GM19397 (cell line): Measurements from ENCODE around the gene FHIT.
"Not testable (repeated sequence)": the region's sequence is repeated elsewhere in the genome, so short reads cannot be mapped to it uniquely, and the experiment has no call there.

Source experiments
- ATAC-seq: cut with Tn5 transposase; IDR thresholded peaks from one replicate; pipeline ENCODE4 v1.9.1; 2021; ENCODE audit warnings: mild to moderate bottlenecking, moderate library complexity; ENCODE audit not compliant: unreplicated experiment

FHIT gene

GRCh38 chr3:60585918-60586317 lies 665.3 kb downstream of the FHIT start:
- ATAC-seq: peak; percentile 50

GRCh38 chr3:60584250-60584649 lies 667.0 kb downstream of the FHIT start:
- no peak for ATAC-seq

DNA sequence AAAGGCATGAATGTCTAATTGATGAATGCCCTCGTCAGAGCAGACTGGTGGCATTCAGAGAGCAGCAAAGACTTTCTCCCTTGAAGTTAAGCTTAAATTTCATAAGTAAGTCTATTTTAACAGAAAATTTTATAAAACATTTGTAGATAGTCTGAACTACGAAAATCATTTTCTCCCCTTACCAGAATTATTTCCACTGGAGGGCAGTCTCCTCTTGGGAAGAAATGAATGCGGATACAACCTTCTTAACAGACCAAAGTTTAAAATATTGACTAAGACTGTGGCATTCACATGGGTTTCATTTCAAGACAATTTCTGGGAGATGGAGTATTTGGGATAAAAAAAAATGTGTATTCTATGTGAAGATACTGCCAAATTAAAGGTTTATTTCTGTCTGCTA lies 669.0 kb downstream of the FHIT start:
- no peak for ATAC-seq

DNA sequence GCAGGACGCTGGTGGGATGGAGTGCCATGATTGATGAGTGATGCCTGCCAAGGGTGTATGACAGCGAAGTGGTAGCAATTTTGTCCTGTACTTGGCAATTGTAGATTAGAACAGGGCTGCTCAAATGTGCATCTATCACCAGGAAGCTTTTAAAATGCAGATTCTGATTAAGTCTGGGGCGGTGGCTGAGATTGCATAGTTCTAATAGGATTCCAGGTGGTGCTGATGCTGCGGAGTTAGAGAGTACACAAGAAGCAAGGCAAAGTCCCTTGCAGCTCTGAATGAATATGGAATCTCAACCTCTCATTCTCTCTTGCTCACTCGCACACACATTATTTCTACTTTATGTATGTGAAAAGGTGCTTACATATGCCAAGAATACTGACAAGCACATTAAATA lies 670.4 kb downstream of the FHIT start:
- ATAC-seq: no peak

GRCh38 chr3:60579734-60580133 lies 671.5 kb downstream of the FHIT start:
- no peak for ATAC-seq

DNA sequence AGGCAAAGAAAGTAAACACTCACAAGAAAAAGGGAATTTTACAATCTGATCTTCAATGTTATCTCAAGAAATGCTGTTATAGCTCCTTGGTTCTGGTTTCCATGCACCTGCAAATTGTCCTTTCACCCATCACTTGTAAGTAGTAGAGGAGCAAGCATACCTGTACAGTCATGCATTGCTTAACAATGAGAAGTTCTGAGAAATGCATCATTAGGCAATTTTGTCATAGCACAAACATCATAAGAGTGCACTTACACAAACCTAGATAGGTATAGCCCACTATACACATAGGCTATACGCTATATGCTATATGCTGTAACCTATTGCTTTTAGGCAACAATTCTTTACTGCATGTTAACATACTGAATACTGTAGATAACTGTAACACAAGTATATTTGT lies 672.3 kb downstream of the FHIT start:
- no peak for ATAC-seq

- ATAC-seq: no peak
Observed at GRCh38 chr3:60577601-60578000, 673.7 kb downstream of the FHIT start.

- no peak for ATAC-seq
Observed at GRCh38 chr3:60575718-60576272, 675.5 kb downstream of the FHIT start.

DNA sequence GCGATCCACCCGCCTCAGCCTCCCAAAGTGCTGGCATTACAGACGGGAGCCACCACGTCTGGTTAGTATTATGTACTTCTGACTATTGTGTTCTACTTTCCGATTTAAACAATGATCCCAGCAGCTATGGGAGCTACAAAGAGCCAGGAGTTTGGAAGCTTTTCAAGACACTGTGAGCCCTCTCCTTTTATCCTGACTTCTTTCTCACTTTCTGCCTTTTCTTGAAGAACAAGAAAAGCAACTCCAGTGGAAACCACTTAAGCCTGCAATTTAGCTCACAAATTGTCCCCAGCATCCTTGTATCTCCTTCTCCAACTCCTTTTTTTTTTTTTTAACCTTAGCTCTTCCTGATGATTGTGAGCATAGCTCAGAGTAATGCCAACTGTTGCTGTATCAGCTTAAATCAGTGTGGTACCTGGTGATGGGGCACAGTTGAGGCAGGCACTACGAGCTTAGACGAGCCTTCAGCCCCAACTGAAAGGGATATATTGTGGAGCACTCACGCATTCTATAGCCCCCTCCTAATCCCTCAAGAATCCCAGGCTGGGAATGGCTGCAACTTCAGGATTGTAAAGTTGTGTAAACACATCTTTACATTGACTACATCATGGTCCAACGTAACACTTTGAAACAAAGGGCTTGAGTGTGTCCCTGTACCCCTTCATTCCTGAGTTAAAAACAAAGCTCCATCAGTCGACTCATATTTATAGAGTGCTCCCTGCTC lies 677.0 kb downstream of the FHIT start:
- ATAC-seq: no peak

DNA sequence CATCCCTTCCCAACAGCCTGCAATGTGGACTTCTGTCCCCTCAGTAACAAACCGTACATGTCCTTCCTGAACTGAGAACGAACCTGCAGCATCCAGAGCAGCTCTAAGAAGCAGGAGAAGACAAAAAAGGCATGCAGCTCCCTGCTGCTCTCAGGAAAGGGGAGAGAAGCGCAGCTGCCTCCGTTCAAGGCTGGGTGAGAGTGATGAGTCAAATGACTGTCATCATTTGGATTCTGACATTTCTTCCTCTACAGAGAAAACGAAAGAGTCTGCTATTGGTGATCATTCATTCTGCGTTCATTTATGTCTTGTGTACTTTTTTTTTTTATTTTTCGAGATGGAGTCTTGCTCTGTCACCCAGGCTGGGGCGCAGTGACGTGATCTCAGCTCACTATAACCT lies 677.8 kb downstream of the FHIT start:
- no peak for ATAC-seq

DNA sequence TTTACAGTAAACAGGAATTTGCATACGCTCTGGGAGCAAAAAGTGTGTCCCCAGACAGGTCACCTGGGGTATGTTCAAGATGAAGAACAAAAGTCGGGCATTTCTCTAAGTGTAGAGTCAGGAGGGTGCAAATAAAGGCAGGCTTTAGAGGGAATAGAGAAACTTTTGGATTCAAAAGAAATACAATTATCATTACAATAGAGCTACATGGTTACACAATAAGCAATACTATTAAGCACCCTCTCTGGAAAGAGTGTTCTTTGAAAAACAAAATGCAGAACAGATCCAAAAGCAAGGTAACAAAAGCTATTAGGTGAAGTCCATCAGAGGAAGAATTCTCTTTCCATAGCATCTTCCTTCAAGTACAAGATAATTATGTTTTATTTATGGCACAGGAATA lies 679.7 kb downstream of the FHIT start:
- ATAC-seq: no peak

GRCh38 chr3:60557122-60557521 lies 694.1 kb downstream of the FHIT start:
- ATAC-seq: no peak

DNA sequence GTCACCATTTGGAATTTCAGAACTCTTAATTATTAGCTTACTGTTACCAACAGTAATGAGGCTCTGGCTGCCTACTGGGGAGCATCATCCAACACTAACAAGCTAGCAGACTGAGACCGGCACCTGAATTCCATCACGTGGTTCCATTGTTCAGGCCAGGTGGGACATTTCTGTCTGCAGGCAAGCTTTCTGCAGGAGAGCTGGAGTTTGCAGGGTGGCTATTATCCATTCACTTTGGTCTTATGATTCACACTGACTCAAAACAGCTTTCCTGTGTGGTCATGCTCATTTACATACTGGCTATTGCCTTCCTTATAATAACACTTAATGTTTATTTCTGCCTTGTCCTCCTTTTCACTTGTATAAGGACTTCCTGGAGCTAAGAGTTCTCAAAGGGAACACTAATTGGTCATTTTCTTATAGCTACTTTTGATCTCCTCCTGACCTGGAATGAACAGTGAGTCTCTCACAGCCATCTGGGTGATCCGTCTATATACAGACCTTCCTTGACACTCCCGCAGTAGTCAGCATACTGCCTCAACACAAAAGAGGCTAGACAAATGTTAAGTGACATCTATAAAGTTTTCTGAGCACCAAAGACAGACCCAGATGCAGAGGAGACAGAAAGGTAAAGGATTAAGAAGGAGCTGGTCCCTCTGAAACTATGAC lies 695.4 kb downstream of the FHIT start:
- ATAC-seq: peak; percentile 87

- ATAC-seq: no peak
Observed at GRCh38 chr3:60553144-60553543, 698.1 kb downstream of the FHIT start.

GRCh38 chr3:60552581-60552980 lies 698.7 kb downstream of the FHIT start:
- ATAC-seq: no peak

DNA sequence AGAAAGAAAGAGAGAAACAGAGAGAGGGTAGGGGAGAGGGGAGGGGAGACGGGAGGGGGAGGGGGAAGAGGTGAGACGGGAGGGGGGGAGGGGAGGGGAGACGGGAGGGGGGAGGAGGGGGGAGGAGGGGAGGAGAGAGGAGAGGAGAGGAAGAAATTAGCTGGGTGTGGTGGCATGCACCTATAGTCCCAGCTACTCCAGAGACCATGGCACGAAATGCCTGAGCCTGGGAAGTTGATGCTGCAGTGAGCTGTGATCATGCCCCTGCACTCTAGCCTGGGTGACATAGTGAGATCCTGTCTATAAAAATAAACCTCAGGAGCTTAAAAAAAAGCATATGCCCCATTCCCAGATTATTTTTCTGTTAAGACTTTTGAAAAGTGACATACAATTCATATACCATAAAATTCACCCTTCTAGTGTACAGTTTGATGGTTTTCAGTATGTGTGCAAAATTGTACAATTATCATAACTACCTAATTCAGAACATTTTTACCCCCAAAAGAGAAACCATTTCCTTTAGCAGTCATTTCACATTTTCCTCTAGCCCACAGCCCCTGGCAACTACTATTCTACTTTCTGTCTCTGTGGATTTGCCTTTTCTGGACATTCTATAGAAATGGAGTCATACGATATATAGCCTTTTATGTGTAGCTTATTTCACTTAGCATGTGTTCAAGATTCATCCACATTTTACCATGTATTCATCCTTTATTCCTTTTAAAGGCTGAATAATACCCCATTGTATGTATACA lies 699.6 kb downstream of the FHIT start:
- ATAC-seq: no peak

GRCh38 chr3:60549863-60550262 lies 701.4 kb downstream of the FHIT start:
- ATAC-seq: no peak

- ATAC-seq: no peak
Observed at GRCh38 chr3:60542995-60543394, 708.3 kb downstream of the FHIT start.

- ATAC-seq: not testable (repeated sequence)
Observed at GRCh38 chr3:60539394-60539793, 711.9 kb downstream of the FHIT start.

- no peak for ATAC-seq
Observed at GRCh38 chr3:60536420-60536819, 714.8 kb downstream of the FHIT start.

- ATAC-seq: no peak
Observed at GRCh38 chr3:60531759-60532158, 719.5 kb downstream of the FHIT start.

DNA sequence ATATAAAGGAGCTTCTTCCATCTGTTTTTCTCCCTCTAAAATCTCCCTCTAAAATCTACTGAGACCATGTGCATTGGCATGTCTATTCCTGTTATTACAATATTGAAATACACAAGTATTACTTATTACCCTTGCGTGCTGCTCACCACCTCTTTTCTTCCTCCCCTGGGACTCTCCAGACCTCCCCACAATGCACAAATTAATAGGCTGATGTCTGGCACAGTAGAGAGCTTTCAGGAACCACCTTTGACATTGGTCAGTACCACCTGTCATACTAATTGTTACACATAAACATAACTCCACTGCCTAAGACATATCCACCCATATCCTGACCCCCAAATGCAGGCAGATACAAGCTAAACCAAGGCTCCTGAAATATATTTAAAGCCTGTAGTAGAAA lies 722.6 kb downstream of the FHIT start:
- ATAC-seq: peak; percentile 86
